ENCODE results near the gene SACS. TPM values are rescaled to one million over a fixed set of nuclear protein-coding genes. Genes with fewer than 3 reads are reported as not detected.

SACS gene
- total and polyA plus RNA-seq, 2 of the 4 experiments (the other 2 are of a cell fraction), result 14.7 to 121 TPM

DNA sequence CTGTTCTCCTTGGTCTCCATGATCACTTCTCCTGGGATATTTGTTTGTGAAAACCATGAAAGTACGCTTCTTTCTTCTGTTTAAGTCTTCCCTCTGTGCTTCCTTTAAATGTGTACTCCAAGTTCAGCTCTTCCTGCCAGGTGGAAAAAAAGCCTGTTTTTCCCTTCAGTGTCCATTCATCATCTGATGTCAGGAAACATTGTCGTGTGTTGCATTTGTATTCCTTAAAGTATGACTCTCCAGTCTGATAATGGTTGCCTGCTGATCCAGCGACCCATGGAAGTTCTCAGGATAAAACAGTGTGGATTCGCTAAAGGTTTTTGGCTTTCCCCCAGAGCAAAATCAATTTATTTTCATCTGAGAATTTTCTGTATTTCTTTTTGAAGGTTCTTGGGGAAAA lies 22.3 kb downstream of the SACS start:
- no CpG with 5 or more reads among the region's 4 CpGs for WGBS, 2 experiments (ENCODE audit: extremely low coverage in 2 of 2, insufficient read length in 1 of 2)
- no peak overlapping the region for H3K4me3 ChIP-seq (ENCODE audit: insufficient read depth, low read depth, low read length)
- no peak overlapping the region for H3K27ac ChIP-seq (ENCODE audit: insufficient read depth, low read length)
- H3K79me1 ChIP-seq (ENCODE audit: low read depth in 1 of 2, low read length in 2 of 2), result peaks cover 5 to 24% of the 10 kb centered on the region in 2 experiments; a peak in 1 of 4 replicates
- H3K23ac ChIP-seq (ENCODE audit: low read depth, low read length), result no peak overlapping the region
- dilution Hi-C loops (cut with HindIII; ENCODE audit: low sequenced_read_pairs, unreplicated experiment) (no loop called here), in situ Hi-C loops (cut with MboI; ENCODE audit: low sequenced_read_pairs) (no loop called here), intact Hi-C loops (cut with micrococcal nuclease) (no loop called here)
- no peak overlapping the region for H4K5ac ChIP-seq (ENCODE audit: low read depth, low read length)
- no TSS peak for BruUV-seq (replicated peaks)
- POLR2A ChIA-PET (ENCODE audit: unreplicated experiment), result no interaction called here
- no peak overlapping the region for H2AFZ ChIP-seq (replicated peaks; ENCODE audit: low read length, poor library complexity)
- H3K4me1 ChIP-seq (ENCODE audit: control insufficient read depth, insufficient read depth, low read length), result no peaks in the 10 kb centered on the region
- ATAC-seq (ENCODE audit: low read depth) (no peak), DNase-seq (no peak)
- no peak overlapping the region for H3K9ac ChIP-seq (ENCODE audit: low read depth, low read length)
- H3K9me1 ChIP-seq (ENCODE audit: insufficient read depth, low read length), result no peaks in the 10 kb centered on the region
- no peak overlapping the region for H3K18ac ChIP-seq (ENCODE audit: low read depth, low read length)
- H2BK15ac ChIP-seq (ENCODE audit: low read depth, low read length), result no peak overlapping the region
- H2BK120ac ChIP-seq (ENCODE audit: low read depth, low read length), result no peak overlapping the region
- H4K20me1 ChIP-seq (ENCODE audit: insufficient read depth, low read length), result no peaks in the 10 kb centered on the region
- H4K91ac ChIP-seq (ENCODE audit: insufficient read depth, low read depth, low read length), result no peak overlapping the region
- no peaks in the 10 kb centered on the region for H3K9me3 ChIP-seq (ENCODE audit: control insufficient read depth, insufficient read depth, low read length)
- no peak overlapping the region for H4K8ac ChIP-seq (ENCODE audit: low read depth in 2 of 2, low read length in 2 of 2)
- H2BK20ac ChIP-seq (ENCODE audit: low read depth, low read length), result no peak overlapping the region
- no peak overlapping the region for H3K4me2 ChIP-seq (ENCODE audit: low read depth, low read length)
- H3K4ac ChIP-seq (ENCODE audit: low read depth, low read length), result no peak overlapping the region
- H3K36me3 ChIP-seq (ENCODE audit: control insufficient read depth, insufficient read depth, low read length), result peaks cover 1% of the 10 kb centered on the region; the same call in 1 of the 2 replicates
- H2BK5ac ChIP-seq (ENCODE audit: low read depth, low read length, poor library complexity, severe bottlenecking), result no peak overlapping the region
- H2AK5ac ChIP-seq (ENCODE audit: low read depth, low read length), result no peak overlapping the region
- CTCF ChIA-PET, result no interaction called here
- TF ChIP-seq CHD1 (IDR thresholded peaks at IDR 0.05; ENCODE audit: low read depth, low read length) (no peak), RAD21 (IDR thresholded peaks at IDR 0.05; ENCODE audit: low read length) (no peak), MXI1 (IDR thresholded peaks at IDR 0.05; ENCODE audit: borderline replicate concordance, low read depth, low read length) (no peak)
- H2AK9ac ChIP-seq (replicated peaks; ENCODE audit: low read depth, low read length, poor library complexity), result no peak overlapping the region
- H3K14ac ChIP-seq (replicated peaks; ENCODE audit: low read depth, low read length), result no peak overlapping the region
- no peak overlapping the region for H3K56ac ChIP-seq (ENCODE audit: extremely low read depth, insufficient read depth, low read length)
- H3K27me3 ChIP-seq (ENCODE audit: control insufficient read depth, insufficient read depth, low read length), result no peaks in the 10 kb centered on the region

Data from IMR-90 (cell line).